Activated naive CD8-positive, alpha-beta T cell (primary cell): ENCODE results near the gene GKAP1.
"Not testable (repeated sequence)": the region's sequence is repeated elsewhere in the genome, so short reads cannot be mapped to it uniquely, and the experiment has no call there.

Experiments
- H3K27ac Mint-ChIP-seq: one replicate; pipeline ENCODE4 v1.8.0; 2021; ENCODE audit warnings: mixed read lengths
- H3K27me3 Mint-ChIP-seq: one replicate; pipeline ENCODE4 v1.8.0; 2021; ENCODE audit warnings: mixed read lengths
- H3K36me3 Mint-ChIP-seq: one replicate; pipeline ENCODE4 v1.8.0; 2021; ENCODE audit warnings: mixed read lengths
- H3K4me1 Mint-ChIP-seq: one replicate; pipeline ENCODE4 v1.8.0; 2021; ENCODE audit warnings: low read depth, mixed read lengths
- H3K4me3 Mint-ChIP-seq: one replicate; pipeline ENCODE4 v1.8.0; 2021; ENCODE audit warnings: mild to moderate bottlenecking, mixed read lengths
- H3K9me3 Mint-ChIP-seq: one replicate; pipeline ENCODE4 v1.8.0; 2021; ENCODE audit warnings: low read depth, mixed read lengths

Gene GKAP1

DNA sequence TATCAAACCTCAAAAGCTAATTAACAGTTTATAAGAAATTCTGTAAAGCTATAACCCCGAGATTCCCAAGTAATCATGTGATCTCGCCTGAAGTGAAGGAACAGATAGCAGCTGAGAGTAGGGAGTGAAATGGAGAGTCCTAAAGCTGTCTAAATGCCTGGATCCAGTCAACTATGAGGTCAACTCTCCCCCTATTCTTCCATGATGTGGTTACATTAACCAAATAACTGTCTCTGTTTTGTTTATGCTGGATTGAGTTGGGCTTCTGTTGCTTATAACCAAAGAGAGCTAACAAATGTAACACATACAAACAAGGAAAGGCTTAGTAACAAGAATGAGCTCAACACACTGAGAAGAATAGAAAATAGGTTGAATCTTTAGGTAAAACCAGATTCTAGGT is 41.6 kb downstream of the GKAP1 start:
- Mint-ChIP-seq H3K27ac (no peak overlapping the region), H3K4me3 (no peak overlapping the region), H3K36me3 (peaks cover 12% of the 10 kb centered on the region), H3K4me1 (no peaks in the 10 kb centered on the region), H3K27me3 (no peaks in the 10 kb centered on the region), H3K9me3 (no peaks in the 10 kb centered on the region)

DNA sequence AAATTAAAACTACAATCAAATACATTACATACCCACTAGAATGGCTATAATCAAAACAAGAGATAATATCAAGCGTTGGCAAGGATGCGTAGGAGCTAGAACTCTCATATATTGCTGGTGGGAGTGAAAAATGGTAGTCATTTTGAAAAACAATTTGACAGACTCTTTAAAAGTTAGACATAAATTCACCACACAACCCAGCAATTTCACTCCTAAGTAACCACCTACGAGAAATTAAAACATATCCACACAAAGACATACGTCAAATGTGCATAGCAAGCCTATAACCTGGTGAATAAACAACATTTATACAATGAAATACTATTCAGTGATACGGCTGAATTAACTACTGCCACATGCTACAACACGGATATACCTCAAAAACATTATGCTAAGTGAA is 44.7 kb downstream of the GKAP1 start:
- peaks cover 23% of the 10 kb centered on the region for H3K36me3 Mint-ChIP-seq
- no peaks in the 10 kb centered on the region for H3K4me1 Mint-ChIP-seq
- no peak overlapping the region for H3K27ac Mint-ChIP-seq
- no peak overlapping the region for H3K4me3 Mint-ChIP-seq
- H3K27me3 Mint-ChIP-seq: no peaks in the 10 kb centered on the region
- no peaks in the 10 kb centered on the region for H3K9me3 Mint-ChIP-seq

DNA sequence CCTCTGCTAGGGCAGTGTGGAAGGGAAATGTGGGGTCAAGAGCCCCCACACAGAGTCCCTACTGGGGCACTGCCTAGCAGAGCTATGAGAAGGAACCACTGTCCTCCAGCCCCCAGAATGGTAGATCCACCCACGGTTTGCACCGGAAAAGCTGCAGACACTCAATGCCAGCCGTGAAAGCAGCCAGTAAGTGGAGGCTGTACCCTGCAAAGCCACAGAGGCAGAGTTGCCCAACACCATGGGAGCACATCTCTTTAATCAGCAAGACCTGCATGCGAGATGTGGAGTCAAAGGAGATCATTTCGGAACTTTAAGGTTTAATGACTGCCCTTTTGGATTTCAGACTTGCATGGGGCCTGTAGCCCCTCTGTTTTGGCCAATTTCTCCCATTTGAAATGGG is 52.2 kb downstream of the GKAP1 start:
- Mint-ChIP-seq H3K4me1 (no peaks in the 10 kb centered on the region), H3K36me3 (peaks cover 56% of the 10 kb centered on the region), H3K4me3 (no peak overlapping the region)

DNA sequence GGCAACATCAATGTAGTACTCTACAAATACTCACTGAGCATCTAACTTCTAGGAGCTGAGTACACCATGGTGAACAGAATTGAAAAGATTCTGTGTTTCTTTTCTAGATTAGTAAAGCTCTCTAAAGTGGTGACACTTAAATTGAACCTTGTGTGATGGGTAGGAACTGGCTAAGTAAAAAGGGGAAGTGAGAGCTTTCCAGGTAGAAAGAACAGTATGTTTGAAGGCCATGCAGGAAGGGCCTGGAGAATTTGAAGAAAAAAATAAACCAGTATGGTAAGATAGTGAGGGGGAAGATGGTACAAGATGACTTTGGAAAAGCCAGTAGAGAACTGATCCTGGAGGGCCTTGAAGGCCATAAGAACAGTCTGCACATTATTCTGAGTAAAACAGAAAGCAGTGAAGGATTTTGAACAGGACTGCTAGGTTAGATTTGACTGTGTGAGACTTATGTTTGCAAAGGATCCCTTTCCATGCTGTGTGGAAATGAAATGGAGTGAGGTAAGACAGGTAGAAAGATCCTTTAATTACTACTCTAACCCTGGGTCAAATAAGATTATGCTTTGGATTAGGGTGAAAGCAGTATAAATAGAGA is 63.1 kb downstream of the GKAP1 start:
- Mint-ChIP-seq H3K36me3 (peaks cover 19% of the 10 kb centered on the region), H3K4me3 (no peak overlapping the region), H3K27me3 (no peaks in the 10 kb centered on the region), H3K27ac (no peak overlapping the region), H3K9me3 (no peaks in the 10 kb centered on the region), H3K4me1 (no peaks in the 10 kb centered on the region)

More for the DNA sequence above, 52.2 kb downstream of the GKAP1 start:
- no peaks in the 10 kb centered on the region for H3K27me3 Mint-ChIP-seq
- H3K27ac Mint-ChIP-seq: no peak overlapping the region
- H3K9me3 Mint-ChIP-seq: peaks cover 13% of the 10 kb centered on the region

DNA sequence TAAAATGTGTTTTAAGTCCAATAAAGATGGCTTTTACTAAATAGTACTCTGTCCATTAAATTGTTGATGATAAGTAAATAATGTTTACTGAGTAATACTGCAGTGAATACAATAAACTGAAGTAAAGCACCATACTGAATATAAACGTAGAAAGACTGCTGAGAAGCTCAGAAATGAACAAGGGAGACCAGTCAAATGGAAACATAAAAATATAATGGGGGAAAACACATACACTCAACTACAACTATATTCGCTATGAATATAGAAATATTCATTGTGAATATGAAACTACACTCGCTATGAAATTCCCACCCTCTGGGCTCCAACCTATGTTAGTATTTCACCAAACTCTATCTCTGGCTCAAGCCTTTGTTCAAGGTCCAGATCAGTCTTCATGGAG is 67.9 kb downstream of the GKAP1 start:
- H3K9me3 Mint-ChIP-seq: no peaks in the 10 kb centered on the region
- H3K36me3 Mint-ChIP-seq: peaks cover 13% of the 10 kb centered on the region
- no peak overlapping the region for H3K4me3 Mint-ChIP-seq
- no peaks in the 10 kb centered on the region for H3K27me3 Mint-ChIP-seq
- no peak overlapping the region for H3K27ac Mint-ChIP-seq
- H3K4me1 Mint-ChIP-seq: peaks cover 2% of the 10 kb centered on the region

DNA sequence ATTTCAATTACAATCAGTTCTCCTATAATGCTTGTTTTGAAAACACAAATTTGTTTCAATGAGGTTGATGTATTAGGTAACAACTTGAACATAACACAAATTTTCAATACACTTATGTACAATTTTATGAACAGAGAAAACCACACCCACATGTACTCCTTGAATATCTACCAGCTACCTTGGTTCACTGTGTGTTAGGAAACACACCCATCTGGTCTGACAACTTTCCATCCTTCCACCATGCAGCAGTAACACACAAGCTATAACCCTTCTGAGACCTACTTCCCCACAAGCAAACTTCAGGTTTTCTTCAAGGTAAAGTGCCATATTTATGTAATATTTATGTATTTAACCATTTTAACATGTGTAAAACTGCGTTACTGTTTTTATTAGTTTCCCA is 73.4 kb downstream of the GKAP1 start:
- no peak overlapping the region for H3K4me3 Mint-ChIP-seq
- H3K27me3 Mint-ChIP-seq: no peaks in the 10 kb centered on the region
- H3K27ac Mint-ChIP-seq: no peak overlapping the region
- no peaks in the 10 kb centered on the region for H3K9me3 Mint-ChIP-seq
- peaks cover 2% of the 10 kb centered on the region for H3K4me1 Mint-ChIP-seq
- H3K36me3 Mint-ChIP-seq: peaks cover 16% of the 10 kb centered on the region

DNA sequence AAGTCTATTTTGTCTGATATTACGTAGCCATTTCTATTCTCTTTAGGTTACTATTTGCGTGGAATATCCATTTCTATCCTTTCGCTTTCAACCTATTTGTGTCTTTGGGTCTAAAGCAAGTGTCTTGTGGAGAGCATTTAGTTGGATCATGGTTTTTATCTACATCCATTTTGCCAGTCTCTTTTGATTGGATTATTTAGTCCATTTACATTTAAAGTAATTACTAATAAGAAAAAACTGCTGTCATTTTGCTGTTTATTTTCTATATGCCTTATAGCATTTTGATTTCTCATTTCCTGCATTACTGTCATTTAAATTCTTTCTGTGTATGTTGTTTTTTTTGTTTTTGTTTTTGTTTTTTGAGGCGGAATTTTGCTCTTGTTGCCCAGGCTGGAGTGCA is 83.8 kb downstream of the GKAP1 start:
- H3K36me3 Mint-ChIP-seq: peaks cover 6% of the 10 kb centered on the region
- no peaks in the 10 kb centered on the region for H3K4me1 Mint-ChIP-seq
- no peak overlapping the region for H3K27ac Mint-ChIP-seq
- no peaks in the 10 kb centered on the region for H3K27me3 Mint-ChIP-seq
- H3K4me3 Mint-ChIP-seq: no peak overlapping the region
- H3K9me3 Mint-ChIP-seq: peaks cover 15% of the 10 kb centered on the region

DNA sequence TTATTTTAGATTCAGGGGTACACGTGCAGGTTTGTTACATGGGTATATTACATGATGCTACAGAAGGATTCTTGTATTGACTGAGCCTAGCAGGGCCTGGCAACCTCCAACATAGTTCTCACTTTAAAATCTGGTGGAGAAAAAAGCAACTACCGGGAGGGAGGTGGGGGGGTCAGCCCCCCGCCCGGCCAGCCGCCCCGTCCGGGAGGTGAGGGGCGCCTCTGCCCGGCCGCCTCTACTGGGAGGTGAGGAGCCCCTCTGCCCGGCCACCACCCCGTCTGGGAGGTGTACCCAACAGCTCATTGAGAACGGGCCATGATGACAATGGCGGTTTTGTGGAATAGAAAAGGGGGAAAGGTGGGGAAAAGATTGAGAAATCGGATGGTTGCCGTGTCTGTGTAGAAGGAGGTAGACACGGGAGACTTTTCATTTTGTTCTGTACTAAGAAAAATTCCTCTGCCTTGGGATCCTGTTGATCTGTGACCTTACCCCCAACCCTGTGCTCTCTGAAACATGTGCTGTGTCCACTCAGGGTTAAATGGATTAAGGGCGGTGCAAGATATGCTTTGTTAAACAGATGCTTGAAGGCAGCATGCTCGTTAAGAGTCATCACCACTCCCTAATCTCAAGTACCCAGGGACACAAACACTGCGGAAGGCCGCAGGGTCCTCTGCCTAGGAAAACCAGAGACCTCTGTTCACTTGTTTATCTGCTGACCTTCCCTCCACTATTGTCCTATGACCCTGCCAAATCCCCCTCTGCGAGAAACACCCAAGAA is 88.8 kb downstream of the GKAP1 start:
- not testable (repeated sequence) for H3K9me3 Mint-ChIP-seq, H3K4me1 Mint-ChIP-seq, H3K27ac Mint-ChIP-seq, H3K36me3 Mint-ChIP-seq, H3K27me3 Mint-ChIP-seq, H3K4me3 Mint-ChIP-seq

DNA sequence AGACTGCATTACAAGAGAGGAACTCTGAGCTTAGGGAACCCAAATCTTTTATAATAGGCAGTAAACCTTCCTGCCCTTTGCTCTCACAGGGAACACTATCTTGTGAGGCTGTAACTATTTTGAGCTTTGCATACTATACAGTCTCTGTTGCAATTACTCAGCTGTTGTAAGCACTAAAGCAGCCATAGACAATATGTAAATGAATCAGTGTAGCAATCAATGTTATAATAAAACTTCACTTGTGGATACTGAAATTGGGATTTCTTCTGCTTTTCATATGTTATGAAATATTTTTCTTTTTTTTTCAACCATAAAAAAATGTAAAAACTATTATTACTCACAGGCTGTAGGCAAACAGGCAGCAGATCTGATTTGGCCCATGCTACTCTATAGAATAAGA is 93.1 kb downstream of the GKAP1 start:
- H3K27ac Mint-ChIP-seq: no peak overlapping the region
- no peaks in the 10 kb centered on the region for H3K4me1 Mint-ChIP-seq
- H3K4me3 Mint-ChIP-seq: no peak overlapping the region
- peaks cover 2% of the 10 kb centered on the region for H3K36me3 Mint-ChIP-seq
- H3K27me3 Mint-ChIP-seq: no peaks in the 10 kb centered on the region
- no peaks in the 10 kb centered on the region for H3K9me3 Mint-ChIP-seq

DNA sequence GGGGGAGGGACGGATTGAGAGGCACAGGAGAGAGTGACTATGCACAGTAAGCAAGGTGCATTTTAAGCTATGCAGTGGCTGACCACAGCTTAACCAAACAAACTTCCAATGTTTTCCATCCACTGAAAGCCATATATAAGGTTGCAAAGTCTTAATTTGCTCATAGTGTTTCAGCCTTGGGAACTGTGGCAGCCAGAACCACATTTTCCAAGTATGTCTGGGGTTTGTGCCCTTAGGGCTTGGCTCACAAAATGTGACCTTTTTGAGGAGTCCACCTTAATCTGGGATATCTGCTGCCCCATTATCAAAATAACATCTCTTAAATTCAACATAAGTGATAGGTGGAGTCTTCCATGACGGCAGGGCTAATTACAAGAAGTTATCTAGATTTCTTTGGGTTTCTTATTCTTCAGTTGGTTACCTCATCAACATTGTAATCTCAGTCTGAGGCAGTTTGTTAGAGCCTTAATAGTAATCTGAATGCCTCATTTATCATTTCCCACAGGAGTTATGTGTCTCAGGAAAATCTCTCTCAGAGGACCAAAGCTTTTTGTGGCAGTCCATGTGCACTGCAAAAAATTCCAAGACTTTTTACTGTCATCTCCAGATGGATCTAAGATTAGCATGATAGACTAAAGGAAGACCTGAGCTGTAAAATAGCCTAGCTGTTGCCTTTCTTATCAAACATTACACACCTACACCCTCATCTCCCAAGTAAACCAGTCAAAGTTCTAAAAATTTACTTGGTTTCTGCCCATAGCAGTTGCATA is 94.7 kb downstream of the GKAP1 start:
- H3K4me3 Mint-ChIP-seq: no peak overlapping the region
- no peak overlapping the region for H3K27ac Mint-ChIP-seq
- no peaks in the 10 kb centered on the region for H3K9me3 Mint-ChIP-seq
- no peaks in the 10 kb centered on the region for H3K4me1 Mint-ChIP-seq
- H3K27me3 Mint-ChIP-seq: no peaks in the 10 kb centered on the region
- H3K36me3 Mint-ChIP-seq: peaks cover 2% of the 10 kb centered on the region

DNA sequence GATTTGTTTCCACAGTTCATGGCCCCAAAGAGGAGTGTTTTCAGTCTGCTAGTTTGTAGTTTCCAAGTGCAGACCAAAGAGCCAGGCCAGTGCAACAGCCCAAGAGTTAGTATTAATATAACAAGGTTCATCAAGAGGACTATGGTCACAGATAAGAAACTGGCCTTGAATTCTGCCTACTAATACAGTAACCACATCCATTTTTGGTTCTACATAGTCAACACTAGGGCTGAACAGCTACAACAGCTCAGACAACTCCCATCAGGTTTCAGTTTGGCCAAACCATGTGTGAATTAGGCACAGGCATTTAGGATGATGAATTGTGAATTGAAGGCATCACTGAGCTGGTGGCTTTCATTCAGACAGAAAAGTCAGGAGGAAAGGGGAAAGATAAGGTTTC is 96.1 kb downstream of the GKAP1 start:
- Mint-ChIP-seq H3K9me3 (no peaks in the 10 kb centered on the region), H3K36me3 (peaks cover 2% of the 10 kb centered on the region), H3K4me1 (no peaks in the 10 kb centered on the region), H3K27me3 (no peaks in the 10 kb centered on the region), H3K4me3 (no peak overlapping the region), H3K27ac (no peak overlapping the region)

DNA sequence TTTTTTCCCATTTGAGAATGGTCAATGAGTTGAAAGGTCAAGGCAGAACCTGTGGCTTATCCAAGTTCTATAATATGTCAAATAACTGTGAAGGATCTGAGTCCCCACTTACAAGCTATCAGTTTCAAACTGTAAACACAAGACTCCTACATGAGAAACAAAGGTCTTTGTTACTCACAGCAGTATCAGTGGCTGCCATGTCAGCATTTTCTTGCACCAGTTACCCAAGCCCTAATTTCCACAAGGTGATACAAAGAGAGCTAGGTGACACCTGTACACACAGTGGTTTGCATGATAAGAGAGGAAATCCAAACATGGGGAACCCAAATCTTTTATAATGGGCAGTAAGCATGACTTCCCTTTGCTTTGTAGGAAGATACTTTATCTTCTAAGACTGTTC is 101.8 kb downstream of the GKAP1 start:
- Mint-ChIP-seq H3K27me3 (no peaks in the 10 kb centered on the region), H3K9me3 (no peaks in the 10 kb centered on the region), H3K36me3 (peaks cover 2% of the 10 kb centered on the region), H3K4me3 (no peak overlapping the region), H3K4me1 (no peaks in the 10 kb centered on the region), H3K27ac (no peak overlapping the region)

DNA sequence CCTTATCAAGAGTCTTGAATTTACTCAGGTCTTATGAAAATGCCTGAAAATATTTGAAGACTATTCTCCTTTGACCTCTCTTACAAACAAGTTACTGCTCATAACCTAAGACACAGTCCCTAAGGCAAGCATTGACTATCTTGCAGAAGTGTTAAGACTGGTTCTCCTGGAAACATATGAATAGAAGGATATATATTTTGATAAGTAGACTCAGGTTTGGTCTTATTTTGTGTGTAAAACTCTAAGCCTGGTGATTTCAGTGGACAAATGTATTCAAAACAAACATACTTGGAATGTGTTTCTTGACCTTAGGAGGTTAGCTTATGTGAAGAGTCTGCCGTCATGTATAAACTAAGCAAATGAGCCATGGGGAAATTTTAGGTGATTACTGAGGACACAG is 102.3 kb downstream of the GKAP1 start:
- Mint-ChIP-seq H3K27ac (no peak overlapping the region), H3K4me1 (no peaks in the 10 kb centered on the region), H3K9me3 (no peaks in the 10 kb centered on the region), H3K36me3 (peaks cover 2% of the 10 kb centered on the region), H3K27me3 (no peaks in the 10 kb centered on the region), H3K4me3 (no peak overlapping the region)

DNA sequence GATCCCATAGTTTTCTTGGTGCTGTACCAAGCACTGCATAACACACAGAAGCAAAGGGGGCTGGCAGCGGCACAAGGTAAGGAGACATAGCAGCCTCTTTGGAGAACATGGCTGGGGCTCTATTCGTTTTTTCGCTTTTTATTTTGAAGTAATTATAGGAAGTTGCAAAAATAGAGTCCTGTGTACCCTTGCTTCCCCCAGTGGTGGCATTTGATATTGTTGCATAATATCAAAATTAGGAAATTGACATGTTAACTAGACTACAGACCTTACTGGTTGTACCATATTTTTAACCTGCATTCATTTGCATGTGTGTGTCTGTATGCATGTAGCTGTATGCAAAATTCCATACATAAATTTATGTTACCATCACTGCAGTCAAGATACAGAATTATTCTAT is 103.2 kb downstream of the GKAP1 start:
- no peaks in the 10 kb centered on the region for H3K27me3 Mint-ChIP-seq
- no peak overlapping the region for H3K4me3 Mint-ChIP-seq
- H3K36me3 Mint-ChIP-seq: peaks cover 2% of the 10 kb centered on the region
- peaks cover 2% of the 10 kb centered on the region for H3K4me1 Mint-ChIP-seq
- no peaks in the 10 kb centered on the region for H3K9me3 Mint-ChIP-seq
- H3K27ac Mint-ChIP-seq: no peak overlapping the region

DNA sequence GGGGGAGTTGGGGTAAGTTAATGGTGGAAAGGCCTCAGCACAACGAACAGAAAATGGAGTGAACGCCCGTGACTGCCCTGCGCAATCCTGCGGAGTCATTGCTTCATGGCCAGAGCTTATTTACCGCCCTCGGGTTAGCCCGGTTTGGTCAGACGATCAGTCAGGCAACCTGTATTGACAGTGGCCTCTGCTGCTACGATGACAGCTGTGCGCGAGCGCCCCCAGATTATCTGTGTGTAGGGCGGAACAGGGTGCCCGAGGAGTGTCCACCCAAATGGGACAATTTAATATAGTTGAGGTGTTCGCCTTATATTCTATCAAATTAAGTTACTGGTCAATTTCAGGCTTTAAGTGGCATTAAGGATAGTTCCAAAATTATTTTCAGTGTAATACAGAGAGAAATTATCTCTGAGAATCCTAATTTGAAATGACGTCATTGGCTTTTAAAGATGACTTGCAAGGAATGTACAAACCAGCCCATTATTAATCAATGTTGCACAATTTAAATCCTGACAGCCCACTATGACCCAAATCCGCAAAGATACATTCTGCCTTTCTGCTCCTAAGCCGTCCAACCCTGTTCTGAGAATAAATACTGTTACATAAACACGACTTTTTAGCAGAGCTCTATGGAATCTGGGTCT is 108.9 kb downstream of the GKAP1 start:
- peaks cover 38% of the 10 kb centered on the region for H3K4me1 Mint-ChIP-seq

More for the DNA sequence above, 108.9 kb downstream of the GKAP1 start:
- Mint-ChIP-seq H3K27ac (peak overlapping the region; percentile 96), H3K36me3 (peaks cover 16% of the 10 kb centered on the region), H3K4me3 (peak overlapping the region; percentile 91), H3K27me3 (no peaks in the 10 kb centered on the region), H3K9me3 (no peaks in the 10 kb centered on the region)
